SK-N-SH (cell line): ENCODE measurements around the gene SLC2A14. TPM values are rescaled to one million over a fixed set of nuclear protein-coding genes. Genes with fewer than 3 reads are reported as not detected.

ENCODE experiments used
- CTCF ChIA-PET: fragments of 300-600, 350-600 bp; formaldehyde crosslinking; extraction: SDS; loops from one replicate; lab custom pipeline; 2021; lab: Yijun Ruan, JAX
- POLR2A ChIA-PET: fragments of 350-600 bp; sonication (Branson Sonifier 250); formaldehyde crosslinking; extraction: SDS; loops from one replicate; lab custom pipeline; 2020; ENCODE audit warnings: antibody characterized with exemption, inconsistent platforms; lab: Yijun Ruan, JAX
- DNase-seq: peaks from one replicate; pipeline ENCODE4 v3.0.0; 2012
- H2AFZ ChIP-seq: fragments of 200-600 bp; sonication (generic); 2 replicates; pipeline ENCODE4 v1.8.1; 2016; ENCODE audit warnings: antibody characterized with exemption, mild to moderate bottlenecking, low read depth
- H3F3A ChIP-seq: fragments of 200-600 bp; sonication (generic); replicated peaks from 2 replicates; pipeline ENCODE3; 2016; ENCODE audit warnings: antibody characterized with exemption, mild to moderate bottlenecking; ENCODE audit not compliant: insufficient read depth
- H3K27ac ChIP-seq, 2 experiments: fragments of 200-500 bp in 1 of 2; fragments of 200-600 bp in 1 of 2; sonication (Bioruptor generic) in 1 of 2; sonication (generic), shearing (Covaris generic) in 1 of 2; 2 replicates each; pipeline versions ENCODE4 v1.5.1 to v1.6.1; 2014 to 2016; ENCODE audit warnings: low read depth in 2 of 2, inconsistent platforms in 1 of 2, low read length in 1 of 2, mild to moderate bottlenecking in 1 of 2, mixed read lengths in 1 of 2
- H3K27me3 ChIP-seq: fragments of 200-600 bp; sonication (generic), shearing (Covaris generic); 2 replicates; pipeline ENCODE4 v1.6.1; 2016; ENCODE audit warnings: mixed run types; ENCODE audit not compliant: insufficient read depth
- H3K36me3 ChIP-seq, 2 experiments: fragments of 200-500 bp in 1 of 2; fragments of 200-600 bp in 1 of 2; sonication (Bioruptor generic) in 1 of 2; sonication (generic) in 1 of 2; replicated peaks in 1 of 2; 2 replicates each; pipeline versions ENCODE3 to v1.5.1; 2014 to 2016; ENCODE audit warnings: low read length in 1 of 2, mild to moderate bottlenecking in 1 of 2; ENCODE audit not compliant: insufficient read depth in 2 of 2, control insufficient read depth in 1 of 2
- H3K4me1 ChIP-seq, 2 experiments: fragments of 200-500 bp in 1 of 2; fragments of 200-600 bp in 1 of 2; sonication (Bioruptor generic) in 1 of 2; sonication (generic), shearing (Covaris generic) in 1 of 2; 2 replicates each; pipeline versions ENCODE4 v1.5.1 to v1.6.1; 2014 to 2016; ENCODE audit warnings: low read depth in 1 of 2, low read length in 1 of 2, mixed run types in 1 of 2; ENCODE audit not compliant: insufficient read depth in 2 of 2, control insufficient read depth in 1 of 2
- H3K4me2 ChIP-seq: fragments of 200-600 bp; sonication (generic), shearing (Covaris generic); 2 replicates; pipeline ENCODE4 v1.6.1; 2017; ENCODE audit warnings: mixed run types
- H3K4me3 ChIP-seq, 2 experiments: fragments of 200-500 bp in 1 of 2; fragments of 200-600 bp in 1 of 2; sonication (Bioruptor generic) in 1 of 2; sonication (generic), shearing (Covaris generic) in 1 of 2; 2 replicates each; pipeline versions ENCODE4 v1.5.1 to v1.8.1; 2014 to 2016; ENCODE audit warnings: low read depth in 2 of 2, inconsistent platforms in 1 of 2, low read length in 1 of 2, mild to moderate bottlenecking in 1 of 2, mixed read lengths in 1 of 2, moderate library complexity in 1 of 2
- H3K79me2 ChIP-seq: fragments of 200-600 bp; sonication (generic); 2 replicates; pipeline ENCODE4 v1.8.1; 2017; ENCODE audit warnings: mild to moderate bottlenecking; ENCODE audit not compliant: insufficient read depth
- H3K9ac ChIP-seq: fragments of 200-600 bp; sonication (generic); 2 replicates; pipeline ENCODE4 v1.6.1; 2017; ENCODE audit warnings: mixed run types
- H3K9me2 ChIP-seq: fragments of 200-600 bp; sonication (generic); 2 replicates; pipeline ENCODE4 v1.6.1; 2017; ENCODE audit warnings: mixed run types
- H3K9me3 ChIP-seq: fragments of 200-600 bp; sonication (generic); 2 replicates; pipeline ENCODE4 v1.6.1; 2017; ENCODE audit warnings: mixed run types, mild to moderate bottlenecking, moderate library complexity
- H4K20me1 ChIP-seq: fragments of 200-600 bp; sonication (generic); 2 replicates; pipeline ENCODE4 v1.6.1; 2017; ENCODE audit warnings: mild to moderate bottlenecking, mixed run types; ENCODE audit not compliant: insufficient read depth
- CHD2 ChIP-seq: fragments of 150-350 bp; IDR thresholded peaks from 2 replicates; pipeline ENCODE4 v1.6.1; 2018; ENCODE audit warnings: low read length; ENCODE audit not compliant: partially characterized antibody
- EP300 ChIP-seq, 2 experiments: IDR thresholded peaks; 2 replicates each; pipeline versions ENCODE4 v1.4.0 to v1.6.1; 2012; ENCODE audit warnings: borderline replicate concordance in 1 of 2, low read depth in 1 of 2, low read length in 1 of 2
- EZH2phosphoT487 ChIP-seq: fragments of 200-600 bp; sonication (generic); IDR thresholded peaks from 2 replicates; pipeline ENCODE4 v1.6.1; 2017; ENCODE audit warnings: low read depth, mixed run types, mild to moderate bottlenecking, antibody characterized with exemption, moderate library complexity, borderline replicate concordance
- FOSL2 ChIP-seq: IDR thresholded peaks from 2 replicates; pipeline ENCODE4 v1.4.0; 2012; ENCODE audit warnings: low read depth, mild to moderate bottlenecking, moderate library complexity, borderline replicate concordance
- FOXM1 ChIP-seq: IDR thresholded peaks from 2 replicates; pipeline ENCODE4 v1.4.0; 2012; ENCODE audit warnings: low read depth, mild to moderate bottlenecking
- GABPA ChIP-seq: IDR thresholded peaks from 2 replicates; pipeline ENCODE4 v1.4.0; 2012; ENCODE audit warnings: low read depth, mild to moderate bottlenecking
- GATA2 ChIP-seq: sonication (generic); formaldehyde crosslinking; IDR thresholded peaks from 2 replicates; pipeline ENCODE4 v1.5.0; 2020; ENCODE audit warnings: mild to moderate bottlenecking, missing genetic modification reagents
- IRF3 ChIP-seq: fragments of 150-350 bp; IDR thresholded peaks from 2 replicates; pipeline ENCODE4 v1.6.1; 2016; ENCODE audit warnings: mild to moderate bottlenecking, low read depth, low read length
- JUND ChIP-seq: IDR thresholded peaks from 2 replicates; pipeline ENCODE4 v1.4.0; 2012
- MEF2A ChIP-seq: IDR thresholded peaks from 2 replicates; pipeline ENCODE4 v1.4.0; 2012; ENCODE audit warnings: low read depth, borderline replicate concordance
- MXI1 ChIP-seq: IDR thresholded peaks from 2 replicates; pipeline ENCODE4 v1.6.1; 2012; ENCODE audit warnings: mild to moderate bottlenecking, low read depth, low read length, improper control_type of control experiment
- PBX3 ChIP-seq: IDR thresholded peaks from 2 replicates; pipeline ENCODE4; 2012
- POLR2AphosphoS5 ChIP-seq: IDR thresholded peaks from 2 replicates; pipeline ENCODE4 v1.6.1; 2012; ENCODE audit warnings: low read depth, low read length
- RCOR1 ChIP-seq: fragments of 150-350 bp; IDR thresholded peaks from 2 replicates; pipeline ENCODE4 v1.6.1; 2017; ENCODE audit warnings: antibody characterized with exemption, low read length
- RFX5 ChIP-seq: IDR thresholded peaks from 2 replicates; pipeline ENCODE4 v1.6.1; 2012; ENCODE audit warnings: mild to moderate bottlenecking, improper control_type of control experiment, low read length
- SMC3 ChIP-seq: IDR thresholded peaks from 2 replicates; pipeline ENCODE4 v1.6.1; 2012; ENCODE audit warnings: low read depth, low read length, improper control_type of control experiment
- TCF12 ChIP-seq: IDR thresholded peaks from 2 replicates; pipeline ENCODE4 v1.4.0; 2012
- TEAD4 ChIP-seq: IDR thresholded peaks from 2 replicates; pipeline ENCODE4 v1.4.0; 2012; ENCODE audit warnings: mild to moderate bottlenecking, borderline replicate concordance; ENCODE audit not compliant: insufficient read depth
- YY1 ChIP-seq: IDR thresholded peaks from 2 replicates; pipeline ENCODE4 v1.4.0; 2012; ENCODE audit warnings: low read depth, mild to moderate bottlenecking
- ZBTB33 ChIP-seq: IDR thresholded peaks from 2 replicates; pipeline ENCODE4 v1.4.0; 2012; ENCODE audit warnings: low read depth, borderline replicate concordance
- WGBS: methylation state at CpG from one replicate; pipeline ENCODE4 v1.1.6; 2017; ENCODE audit warnings: low lambda C conversion rate; 5-methylcytosine and 5-hydroxymethylcytosine counted together
- polyA plus RNA-seq, 3 experiments: library from polyadenylated mRNA; depleted of rRNA; stranded (reverse); fragments of >200 nt; gene quantifications; 2 replicates each; pipeline ENCODE4 v1.2.3, GENCODE V29; 2012

The SLC2A14 gene
- polyA plus RNA-seq, 1 of the 3 experiments (the other 2 are of a cell fraction), result 0.39 TPM

- no peak overlapping the region for H3K27ac ChIP-seq
- H3K4me1 ChIP-seq, result no peaks in the 10 kb centered on the region
- no peak overlapping the region for H3K4me2 ChIP-seq
- CTCF ChIA-PET, result no interaction called here
- 18% methylated on average over 6 of the region's 6 CpGs for WGBS
- no peaks in the 10 kb centered on the region for H3K36me3 ChIP-seq
- no peaks in the 10 kb centered on the region for H4K20me1 ChIP-seq
- no peaks in the 10 kb centered on the region for H3K9me2 ChIP-seq
- no peaks in the 10 kb centered on the region for H3K79me2 ChIP-seq
- H3F3A ChIP-seq, result no peaks in the 10 kb centered on the region
- no peaks in the 10 kb centered on the region for H3K9me3 ChIP-seq
- DNase-seq, result no peak
- POLR2A ChIA-PET, result no interaction called here
- no peak overlapping the region for H3K4me3 ChIP-seq
- H3K27me3 ChIP-seq, result peaks cover 24% of the 10 kb centered on the region; the same call in 1 of the 2 replicates
- no peak for TF ChIP-seq JUND
- TF ChIP-seq SMC3, result no peak
- no peak for TF ChIP-seq FOXM1
- no peak for TF ChIP-seq YY1
- no peak for TF ChIP-seq IRF3
- TF ChIP-seq FOSL2, result no peak
- TF ChIP-seq ZBTB33, result no peak
- TF ChIP-seq TEAD4, result no peak
- TF ChIP-seq TCF12, result no peak
- no peak for TF ChIP-seq GATA2 (CRISPR knock-in tag)
- TF ChIP-seq PBX3, result no peak
- no peak for TF ChIP-seq POLR2AphosphoS5
- no peak for TF ChIP-seq GABPA
- no peak for TF ChIP-seq RFX5
- no peak for TF ChIP-seq EP300 (IDR thresholded peaks at IDR 0.05; ENCODE audit: borderline replicate concordance in 1 of 2, low read depth in 1 of 2, low read length in 1 of 2)
- no peak for TF ChIP-seq RCOR1
- TF ChIP-seq MEF2A, result no peak
- no peak for TF ChIP-seq CHD2
- no peak for TF ChIP-seq MXI1
- no peak for TF ChIP-seq EZH2phosphoT487
- H2AFZ ChIP-seq, result no peak overlapping the region
- H3K9ac ChIP-seq, result no peak overlapping the region
Measured at GRCh38 chr12:7782055-7782454, 90.7 kb downstream of the SLC2A14 start.
